Body of pancreas (tissue), 4 donors: ENCODE data around the gene RAD51B. TPM values are rescaled to one million over a fixed set of nuclear protein-coding genes. Genes with fewer than 3 reads are reported as not detected.

Experiments
- ATAC-seq: fragments of 150-250 bp; one replicate; pipeline ENCODE4 v1.9.1; 2016
- DNase-seq, 4 donors: peaks; one replicate each; pipeline ENCODE4 v3.0.0-alpha.2; 2019
- H3K27ac ChIP-seq, 4 donors: fragments of 200-600 bp; sonication (generic); 1 replicate in 3 of 4; 2 replicates in 1 of 4; pipeline versions ENCODE4 v1.5.1 to v1.6.1; 2016 to 2019; ENCODE audit warnings: mild to moderate bottlenecking in 1 of 4, mixed read lengths in 1 of 4, moderate library complexity in 1 of 4
- H3K27me3 ChIP-seq, 2 donors: fragments of 200-600 bp; sonication (generic); one replicate each; pipeline ENCODE4 v1.6.0; 2016; ENCODE audit warnings: mild to moderate bottlenecking in 1 of 2
- H3K36me3 ChIP-seq, 2 donors: fragments of 200-600 bp; sonication (generic); replicated peaks in 1 of 2; 2 replicates each; pipeline ENCODE4 v1.5.1; 2016; ENCODE audit warnings: low read depth in 2 of 2; ENCODE audit not compliant: insufficient read depth in 1 of 2
- H3K4me1 ChIP-seq: fragments of 200-600 bp; sonication (generic); one replicate; pipeline ENCODE4 v1.6.0; 2016
- H3K4me3 ChIP-seq, 2 donors: fragments of 200-600 bp; sonication (generic); 1 replicate in 1 of 2; 2 replicates in 1 of 2; pipeline ENCODE4 v1.5.1; 2016 to 2019
- H3K9me3 ChIP-seq, 3 donors: fragments of 200-600 bp; sonication (generic); 1 replicate in 2 of 3; 2 replicates in 1 of 3; pipeline ENCODE4 v1.5.1; 2016
- POLR2A ChIP-seq, 3 donors: fragments of 450-650 bp; IDR thresholded peaks; one replicate each; pipeline ENCODE4 v1.6.1; 2016; ENCODE audit warnings: antibody characterized with exemption in 3 of 3, mild to moderate bottlenecking in 2 of 3
- WGBS, 2 donors: methylation state at CpG; one replicate each; pipeline ENCODE4 v1.1.5; 2017; 5-methylcytosine and 5-hydroxymethylcytosine counted together
- intact Hi-C: fragments of 100-400 bp; cut with DNase I; formaldehyde crosslinking; loops from one replicate; pipeline ENCODE4 v1.15.1; 2023
- total RNA-seq, 2 donors: library from RNA; depleted of rRNA; stranded (reverse); fragments of >200 nt; gene quantifications; one replicate each; pipeline ENCODE4 v1.1.0, GENCODE V29; 2016
- TF ChIP-seq, protein P1 (sequence below), 7 experiments: fragments of 450-650 bp in 4 of 7; fragments of 200-600 bp in 3 of 7; sonication (generic) in 3 of 7; IDR thresholded peaks; one replicate each; pipeline ENCODE4 v1.5.1; 2016 to 2019; ENCODE audit warnings: antibody characterized with exemption in 7 of 7

Gene RAD51B
- total RNA-seq, 2 donors from 2014 or later: 12.2 to 29.6 TPM

DNA sequence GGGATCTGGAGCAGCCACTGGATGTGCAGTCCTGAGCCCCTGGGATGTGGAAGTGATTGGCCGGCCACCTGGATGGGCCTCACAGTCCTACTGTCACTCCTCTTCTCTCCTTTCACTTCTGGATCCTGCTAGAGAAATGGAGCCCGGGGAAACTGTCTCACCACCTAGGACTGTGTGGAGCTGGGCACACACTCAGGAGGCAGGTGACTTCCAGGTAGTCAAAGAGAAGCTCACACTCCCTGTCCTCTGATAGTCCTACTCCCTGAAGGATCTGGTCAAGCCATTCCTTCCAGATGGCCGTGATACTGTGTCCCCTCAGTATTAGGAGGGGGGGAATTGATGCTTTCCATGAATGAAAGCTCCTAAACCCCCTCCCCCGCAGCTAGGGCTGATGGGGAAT lies 772.2 kb downstream of the RAD51B start:
- Histone ChIP-seq H3K27me3 (no peaks in the 10 kb centered on the region), H3K9me3 (no peaks in the 10 kb centered on the region), H3K36me3 (no peaks in the 10 kb centered on the region), H3K4me3 (no peak overlapping the region), H3K4me1 (peaks cover 23% of the 10 kb centered on the region), H3K27ac (no peak overlapping the region)
- 85 to 93% methylated on average over 3 to 4 of the region's 4 CpGs for WGBS, 2 donors
- intact Hi-C loops: no loop called here
- ATAC-seq (no peak), DNase-seq (peak in 1 of 4 donors; percentile 10)
- TF ChIP-seq POLR2A (IDR thresholded peaks at IDR 0.05): no peak
- TF ChIP-seq, protein P1, sequence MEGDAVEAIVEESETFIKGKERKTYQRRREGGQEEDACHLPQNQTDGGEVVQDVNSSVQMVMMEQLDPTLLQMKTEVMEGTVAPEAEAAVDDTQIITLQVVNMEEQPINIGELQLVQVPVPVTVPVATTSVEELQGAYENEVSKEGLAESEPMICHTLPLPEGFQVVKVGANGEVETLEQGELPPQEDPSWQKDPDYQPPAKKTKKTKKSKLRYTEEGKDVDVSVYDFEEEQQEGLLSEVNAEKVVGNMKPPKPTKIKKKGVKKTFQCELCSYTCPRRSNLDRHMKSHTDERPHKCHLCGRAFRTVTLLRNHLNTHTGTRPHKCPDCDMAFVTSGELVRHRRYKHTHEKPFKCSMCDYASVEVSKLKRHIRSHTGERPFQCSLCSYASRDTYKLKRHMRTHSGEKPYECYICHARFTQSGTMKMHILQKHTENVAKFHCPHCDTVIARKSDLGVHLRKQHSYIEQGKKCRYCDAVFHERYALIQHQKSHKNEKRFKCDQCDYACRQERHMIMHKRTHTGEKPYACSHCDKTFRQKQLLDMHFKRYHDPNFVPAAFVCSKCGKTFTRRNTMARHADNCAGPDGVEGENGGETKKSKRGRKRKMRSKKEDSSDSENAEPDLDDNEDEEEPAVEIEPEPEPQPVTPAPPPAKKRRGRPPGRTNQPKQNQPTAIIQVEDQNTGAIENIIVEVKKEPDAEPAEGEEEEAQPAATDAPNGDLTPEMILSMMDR (IDR thresholded peaks at IDR 0.05): no peak

- H3K36me3 ChIP-seq: no peaks in the 10 kb centered on the region
- no peaks in the 10 kb centered on the region for H3K27me3 ChIP-seq
- no peak for TF ChIP-seq POLR2A (IDR thresholded peaks at IDR 0.05)
- TF ChIP-seq, protein P1 (IDR thresholded peaks at IDR 0.05): no peak
- DNase-seq (peak in 1 of 4 donors; percentile 12), ATAC-seq (no peak)
- no peaks in the 10 kb centered on the region for H3K9me3 ChIP-seq
- WGBS, 2 donors: 85 to 93% methylated on average over 7 of the region's 7 CpGs
- no peak overlapping the region for H3K4me3 ChIP-seq
- peaks cover 29% of the 10 kb centered on the region for H3K4me1 ChIP-seq
- no peak overlapping the region for H3K27ac ChIP-seq
- intact Hi-C loops: no loop called here
Measured at GRCh38 chr14:68592948-68593556, 773.5 kb downstream of the RAD51B start.

DNA sequence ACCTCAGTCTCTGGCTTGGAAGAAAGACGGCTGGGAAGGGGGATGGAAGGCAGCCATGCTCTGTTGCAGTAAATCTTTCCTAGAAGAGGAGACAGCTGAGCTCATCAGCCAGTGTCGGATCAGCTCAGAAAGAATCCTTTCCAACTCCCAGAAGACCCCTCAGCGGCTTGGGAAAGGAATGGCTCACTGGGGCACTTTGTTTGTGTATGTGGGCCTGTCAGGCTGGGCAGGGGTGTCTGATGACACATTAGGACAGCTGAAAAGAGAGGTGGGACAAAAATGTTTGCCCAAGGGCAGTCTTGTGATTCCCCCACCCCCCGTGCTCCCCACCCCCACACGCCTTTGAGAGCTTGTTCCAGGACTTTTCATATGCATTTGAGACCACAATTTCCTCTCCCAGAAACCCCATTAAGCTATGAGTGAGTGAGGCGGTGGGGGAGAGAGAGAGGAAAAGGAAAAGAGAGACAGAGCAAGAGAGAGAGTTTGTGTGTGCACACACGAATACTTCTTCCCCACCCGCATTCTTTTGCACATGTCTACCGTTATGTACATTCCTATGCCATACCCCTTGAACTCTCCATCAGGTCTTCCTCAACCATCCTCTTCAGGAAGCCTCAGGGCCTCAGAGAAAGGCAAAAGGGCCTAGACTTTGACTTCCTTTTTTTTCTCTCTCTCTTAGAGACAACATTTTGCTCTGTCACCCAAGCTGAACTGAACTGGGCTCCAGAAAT lies 774.4 kb downstream of the RAD51B start:
- ATAC-seq: no peak
- intact Hi-C loops: no loop called here
- Histone ChIP-seq H3K4me3 (no peak overlapping the region), H3K36me3 (no peaks in the 10 kb centered on the region), H3K9me3 (no peaks in the 10 kb centered on the region), H3K27me3 (no peaks in the 10 kb centered on the region), H3K27ac (peak overlapping the region in 1 of 4 donors; percentile 95), H3K4me1 (peaks cover 38% of the 10 kb centered on the region)
- DNase-seq: peak in 1 of 4 donors; percentile 8
- WGBS, 2 donors: 78 to 86% methylated on average over 9 of the region's 9 CpGs
- TF ChIP-seq, protein P1 (IDR thresholded peaks at IDR 0.05): no peak
- no peak for TF ChIP-seq POLR2A (IDR thresholded peaks at IDR 0.05)

GRCh38 chr14:68594737-68595380 lies 775.3 kb downstream of the RAD51B start:
- DNase-seq (no peak), ATAC-seq (no peak)
- no peaks in the 10 kb centered on the region for H3K27me3 ChIP-seq
- H3K9me3 ChIP-seq: no peaks in the 10 kb centered on the region
- H3K27ac ChIP-seq: peak overlapping the region in 3 of 4 donors; percentile 7 to 99 (median 95)
- H3K36me3 ChIP-seq: no peaks in the 10 kb centered on the region
- peaks cover 47% of the 10 kb centered on the region for H3K4me1 ChIP-seq
- no peak overlapping the region for H3K4me3 ChIP-seq
- 90 to 93% methylated on average over 6 of the region's 6 CpGs for WGBS, 2 donors
- no peak for TF ChIP-seq POLR2A (IDR thresholded peaks at IDR 0.05)
- TF ChIP-seq, protein P1 (IDR thresholded peaks at IDR 0.05): no peak
- intact Hi-C loops: no loop called here
